HFFc6 (cell line): ENCODE data around the gene GAD2. TPM values are rescaled to one million over a fixed set of nuclear protein-coding genes. Genes with fewer than 3 reads are reported as not detected.
"Not testable (repeated sequence)": the region's sequence is repeated elsewhere in the genome, so short reads cannot be mapped to it uniquely, and the experiment has no call there.

ENCODE experiments used
- DNase-seq: peaks from one replicate; pipeline ENCODE4 v3.0.0-alpha.2; 2018
- H3K27ac Mint-ChIP-seq: 2 replicates; pipeline ENCODE4 v1.8.0; 2020; ENCODE audit warnings: mild to moderate bottlenecking, mixed read lengths
- H3K27me3 Mint-ChIP-seq: 2 replicates; pipeline ENCODE4 v1.8.0; 2021; ENCODE audit warnings: mild to moderate bottlenecking, moderate library complexity, mixed read lengths; ENCODE audit not compliant: insufficient read depth
- H3K36me3 Mint-ChIP-seq: 2 replicates; pipeline ENCODE4 v1.8.0; 2021; ENCODE audit warnings: low read depth, mixed read lengths
- H3K4me1 Mint-ChIP-seq: 2 replicates; pipeline ENCODE4 v1.8.0; 2020; ENCODE audit warnings: low read depth, mixed read lengths
- H3K4me3 Mint-ChIP-seq: 2 replicates; pipeline ENCODE4 v1.8.0; 2020; ENCODE audit warnings: mild to moderate bottlenecking, moderate library complexity, mixed read lengths
- H3K9me3 Mint-ChIP-seq: 2 replicates; pipeline ENCODE4 v1.8.0; 2020; ENCODE audit warnings: mild to moderate bottlenecking, mixed read lengths
- CTCF ChIP-seq: fragments of 200-600 bp; sonication (generic); IDR thresholded peaks from 2 replicates; pipeline ENCODE4 v1.5.0; 2021; ENCODE audit warnings: antibody characterized with exemption, mild to moderate bottlenecking
- total RNA-seq, 6 experiments: library from RNA; stranded (reverse); fragmentation: NEBNext Ultra II Directional; extraction: Animal tissue kit (Norgen Biotek cat#: 25700); gene quantifications; 2 replicates in 1 of 6; 3 replicates in 5 of 6; pipeline ENCODE4 v1.2.3, GENCODE V29; 2021

Gene GAD2
- total RNA-seq, 6 experiments from 2014 or later = not detected

GRCh38 chr10:26334932-26335573 is 118.5 kb downstream of the GAD2 start:
- Mint-ChIP-seq H3K4me3 (peak overlapping the region; percentile 76), H3K9me3 (no peaks in the 10 kb centered on the region), H3K27me3 (no peaks in the 10 kb centered on the region; the same call in 1 of the 2 replicates), H3K4me1 (peaks cover 23% of the 10 kb centered on the region), H3K27ac (no peak overlapping the region; the same call in 1 of the 2 replicates), H3K36me3 (no peaks in the 10 kb centered on the region)
- TF ChIP-seq CTCF = peak; percentile 91
- DNase-seq = peak; percentile 36

GRCh38 chr10:26335574-26336093 is 119.1 kb downstream of the GAD2 start:
- Mint-ChIP-seq H3K4me3 (peak overlapping the region; percentile 76), H3K36me3 (no peaks in the 10 kb centered on the region), H3K27ac (no peak overlapping the region; the same call in 1 of the 2 replicates), H3K4me1 (peaks cover 23% of the 10 kb centered on the region), H3K9me3 (no peaks in the 10 kb centered on the region), H3K27me3 (no peaks in the 10 kb centered on the region; the same call in none of the 2 replicates)
- DNase-seq = no peak
- TF ChIP-seq CTCF = no peak

GRCh38 chr10:26336979-26337378 is 120.4 kb downstream of the GAD2 start:
- no peaks in the 10 kb centered on the region for H3K36me3 Mint-ChIP-seq
- DNase-seq = no peak
- no peak overlapping the region for H3K27ac Mint-ChIP-seq
- no peaks in the 10 kb centered on the region for H3K9me3 Mint-ChIP-seq
- no peak overlapping the region for H3K4me3 Mint-ChIP-seq
- H3K27me3 Mint-ChIP-seq = peaks cover 6% of the 10 kb centered on the region
- peaks cover 21% of the 10 kb centered on the region for H3K4me1 Mint-ChIP-seq
- TF ChIP-seq CTCF = no peak

GRCh38 chr10:26341701-26342100 is 125.1 kb downstream of the GAD2 start:
- Mint-ChIP-seq H3K4me1 (no peaks in the 10 kb centered on the region), H3K9me3 (no peaks in the 10 kb centered on the region), H3K4me3 (no peak overlapping the region), H3K27me3 (peaks cover 6% of the 10 kb centered on the region), H3K36me3 (no peaks in the 10 kb centered on the region), H3K27ac (no peak overlapping the region)
- no peak for TF ChIP-seq CTCF
- DNase-seq = no peak

GRCh38 chr10:26348821-26349417 is 132.3 kb downstream of the GAD2 start:
- not testable (repeated sequence) for H3K36me3 Mint-ChIP-seq, H3K9me3 Mint-ChIP-seq, DNase-seq, H3K27ac Mint-ChIP-seq, H3K4me1 Mint-ChIP-seq, H3K27me3 Mint-ChIP-seq, H3K4me3 Mint-ChIP-seq

Other genes with a start within 250 kb of the GAD2 start
- 10 to 100 TPM; 30.7 to 37.6 (median 35.5) TPM for gene APBB1IP, start 221.6 kb downstream of the GAD2 start, total RNA-seq